ENCODE results near the gene KCND3.

The KCND3 gene

DNA sequence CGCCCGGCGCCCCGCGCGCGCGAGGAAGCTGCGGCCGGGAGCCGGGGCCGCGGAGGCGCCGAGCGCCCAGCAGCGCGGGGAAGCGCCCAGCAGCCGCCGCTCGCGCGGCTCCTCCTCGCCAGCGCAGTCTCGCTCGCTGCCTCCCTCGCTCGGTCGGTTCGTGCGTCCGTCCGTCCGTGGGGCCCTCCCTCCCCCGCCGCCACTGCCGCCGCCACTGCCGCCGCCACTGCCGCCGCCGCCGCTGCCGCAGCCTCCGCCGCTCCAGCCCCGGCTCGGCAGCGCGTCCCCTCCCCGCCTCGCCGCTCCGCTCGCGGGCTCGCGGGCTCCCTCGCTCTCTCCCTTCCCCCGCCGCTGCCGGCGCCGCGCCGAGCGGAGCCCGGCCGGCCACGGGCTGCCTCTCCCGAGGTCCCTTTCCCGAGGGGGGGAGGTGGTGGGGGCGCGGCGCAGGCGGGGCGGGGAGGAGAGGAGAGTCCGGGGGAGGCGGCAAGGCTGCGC, at the start of gene KCND3:
TSS of gene KCND3 (minus strand) at position 138 of the 495 bp plus-strand sequence.
- DNase-seq, result no peak

- no peak for DNase-seq
Observed at GRCh38 chr1:112034277-112034676, 44.8 kb upstream of the KCND3 start.

DNA sequence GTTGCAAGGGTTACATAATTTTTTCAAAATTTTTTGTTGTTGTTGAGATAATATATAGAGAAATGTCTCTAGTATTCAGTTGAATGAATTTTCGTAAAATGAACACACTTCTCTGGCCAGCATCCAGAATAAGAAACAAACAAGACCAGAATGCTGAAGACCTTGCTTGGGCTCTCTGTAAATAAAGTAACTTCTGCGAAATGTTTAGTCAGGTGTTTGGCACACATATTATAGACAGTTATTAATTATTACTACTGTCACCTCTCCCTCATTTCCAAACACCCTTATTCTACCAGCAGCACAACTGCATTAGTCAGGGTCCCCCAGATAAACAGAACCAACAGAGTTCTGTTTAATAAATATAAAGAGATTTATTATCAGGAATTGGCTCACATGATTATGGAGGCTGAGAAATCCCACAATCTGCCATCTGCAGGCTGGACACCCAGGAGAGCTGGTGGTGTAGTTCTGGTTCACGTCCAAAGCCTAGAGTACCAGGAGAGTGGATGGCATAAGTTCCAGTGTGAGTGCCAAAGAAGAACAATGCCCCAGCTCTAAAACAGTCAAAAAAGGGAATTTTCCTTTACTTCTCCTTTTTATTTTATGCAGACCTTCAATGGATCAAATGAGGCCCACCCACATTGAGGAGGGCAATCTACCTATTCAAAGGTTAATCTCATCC, 44.1 kb upstream of the KCND3 start:
- DNase-seq, result no peak

DNA sequence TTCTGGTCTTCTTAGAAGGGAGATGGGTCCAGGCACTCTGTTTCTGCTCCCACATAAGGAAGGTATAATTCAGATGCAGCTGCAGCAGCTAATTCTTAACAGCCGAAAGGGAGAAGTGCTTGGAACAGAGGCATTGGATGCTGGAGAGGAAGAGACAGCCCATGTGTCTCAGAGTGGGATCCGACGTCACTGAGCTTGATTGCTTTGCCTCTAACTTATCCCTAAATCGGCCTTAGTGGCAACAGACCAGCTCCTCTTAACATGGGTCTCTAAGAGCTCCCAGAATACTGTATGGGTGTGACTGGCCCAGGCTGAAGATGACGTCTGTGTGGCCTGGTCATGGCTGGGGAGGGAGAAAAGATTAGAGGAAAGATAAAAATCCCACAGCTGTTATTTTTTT, 40.7 kb upstream of the KCND3 start:
- no peak for DNase-seq

- DNase-seq, result no peak
Observed at GRCh38 chr1:112027696-112028095, 38.2 kb upstream of the KCND3 start.

- DNase-seq, result no peak
Observed at GRCh38 chr1:112026501-112026900, 37.0 kb upstream of the KCND3 start.

- no peak for DNase-seq
Observed at GRCh38 chr1:112026016-112026415, 36.5 kb upstream of the KCND3 start.

- DNase-seq, result no peak
Observed at GRCh38 chr1:112021263-112021662, 31.8 kb upstream of the KCND3 start.

DNA sequence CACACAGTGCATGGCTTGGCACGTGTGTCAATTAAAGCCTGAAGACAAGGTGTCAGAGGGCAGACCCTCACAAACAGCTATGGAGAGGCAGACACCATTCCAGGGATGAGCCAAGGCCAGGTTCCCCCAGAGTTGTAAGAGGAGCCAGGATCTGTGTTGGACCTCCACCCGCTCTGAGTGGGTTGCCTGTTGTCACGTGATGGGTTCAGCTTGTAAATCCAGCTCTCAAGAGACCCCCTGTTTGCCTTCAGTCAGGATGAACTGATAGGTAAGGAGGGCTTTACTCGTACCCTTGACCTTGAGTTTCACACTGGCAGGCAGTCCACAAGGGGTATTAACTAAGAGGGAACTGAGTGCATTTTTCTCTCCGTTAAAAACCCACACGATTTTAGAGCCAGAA, 27.7 kb upstream of the KCND3 start:
- no peak for DNase-seq

DNA sequence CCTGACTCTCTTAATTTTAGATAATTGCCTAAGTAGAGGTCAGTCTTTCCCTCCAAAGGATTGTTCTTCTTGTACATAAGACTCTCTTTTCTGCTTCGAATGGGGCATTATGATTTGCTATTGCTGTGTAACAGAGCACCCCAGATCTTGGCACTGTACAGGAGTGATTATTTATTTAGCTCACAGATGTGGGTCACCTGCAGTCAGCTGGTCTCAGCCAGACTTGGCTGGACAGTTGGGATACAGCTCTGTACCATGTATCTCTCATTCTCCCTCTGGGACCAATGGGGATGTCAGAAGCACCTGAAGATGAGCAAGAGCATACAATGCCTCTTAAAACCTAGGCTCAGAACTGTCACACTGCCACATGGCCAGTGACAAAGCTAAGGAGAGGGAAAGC, 23.4 kb upstream of the KCND3 start:
- DNase-seq, result no peak

DNA sequence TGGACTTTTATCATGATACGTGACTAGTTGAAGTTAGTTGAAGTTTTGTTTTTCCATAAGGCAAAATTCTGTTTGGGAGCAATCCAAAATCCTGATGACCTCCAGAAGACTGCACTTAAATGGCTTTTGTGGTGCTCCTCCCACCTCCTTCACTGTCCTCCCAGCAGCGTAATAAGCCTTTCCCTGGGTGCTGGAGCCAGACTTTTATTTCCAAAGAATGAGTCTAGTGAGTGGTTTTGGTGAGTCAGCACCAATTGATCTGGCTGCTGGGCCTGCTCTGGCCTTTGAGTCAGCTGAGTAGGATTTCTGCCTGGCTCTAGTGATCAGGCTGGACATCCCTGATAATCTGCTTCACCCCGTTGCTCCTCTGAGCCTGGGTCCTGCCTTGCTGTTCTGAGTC, 21.7 kb upstream of the KCND3 start:
- no peak for DNase-seq

DNA sequence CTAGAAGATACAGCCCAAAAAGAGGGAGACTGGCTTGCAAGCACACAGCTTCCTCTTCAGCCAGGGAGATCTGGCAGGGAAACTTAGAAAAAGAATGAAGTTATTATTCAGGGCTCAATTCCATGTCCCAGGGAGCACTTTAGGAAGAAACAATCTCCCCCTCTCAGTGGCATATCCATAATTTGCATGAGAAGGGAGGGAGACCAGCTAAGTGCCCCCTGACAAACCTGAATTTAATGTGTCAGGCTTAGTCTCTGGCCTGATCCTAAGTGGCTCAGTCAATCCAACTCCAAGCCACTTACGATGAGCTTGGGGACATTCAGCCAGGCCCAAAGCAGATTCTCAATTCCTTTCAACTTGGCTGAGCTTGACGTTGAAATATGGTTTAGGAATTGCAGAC, 17.7 kb upstream of the KCND3 start:
- DNase-seq, result no peak

GRCh38 chr1:112006416-112007025, 17.1 kb upstream of the KCND3 start:
- no peak for DNase-seq

DNA sequence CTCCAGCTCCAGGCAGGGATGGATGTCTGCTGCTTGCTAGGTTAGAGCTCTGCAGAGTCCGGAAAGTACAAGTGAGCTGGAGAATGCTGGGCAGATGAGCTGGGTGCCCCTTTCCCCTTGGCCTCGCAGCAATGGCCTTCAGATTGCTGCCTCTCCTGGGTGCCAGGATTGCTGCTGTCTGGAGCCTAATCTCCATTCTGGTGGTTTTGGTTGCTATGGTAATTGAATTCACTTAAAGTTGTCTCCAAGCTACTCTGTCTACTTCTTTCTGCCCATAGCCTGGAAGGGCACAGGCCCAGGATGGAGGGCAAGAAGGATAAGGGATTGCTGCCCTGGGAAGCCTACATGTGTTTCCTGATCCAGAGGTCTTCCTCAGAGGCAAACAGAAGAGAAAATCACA, 14.6 kb upstream of the KCND3 start:
- no peak for DNase-seq

DNA sequence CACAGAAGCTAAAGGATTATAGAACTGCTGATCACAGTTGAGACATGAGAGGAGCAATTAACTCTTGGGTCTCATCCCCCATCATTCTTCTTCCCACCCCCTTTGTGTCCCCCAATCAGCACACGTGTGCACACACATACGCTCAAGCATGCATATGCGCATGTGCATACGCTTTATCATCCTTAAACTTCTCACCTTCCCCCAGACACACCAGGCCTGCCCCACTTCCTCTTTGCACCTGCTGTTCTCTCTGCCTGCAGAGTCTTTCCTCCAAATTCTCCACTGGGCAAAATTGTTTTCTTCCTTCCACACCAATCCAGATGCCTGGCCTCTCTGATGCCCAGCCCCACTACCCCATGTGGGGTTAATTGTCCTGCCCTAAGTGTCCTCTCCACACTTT, 13.0 kb upstream of the KCND3 start:
- DNase-seq, result no peak

GRCh38 chr1:112001436-112001835, 12.0 kb upstream of the KCND3 start:
- no peak for DNase-seq

- no peak for DNase-seq
Observed at GRCh38 chr1:112000048-112000447, 10.6 kb upstream of the KCND3 start.

DNA sequence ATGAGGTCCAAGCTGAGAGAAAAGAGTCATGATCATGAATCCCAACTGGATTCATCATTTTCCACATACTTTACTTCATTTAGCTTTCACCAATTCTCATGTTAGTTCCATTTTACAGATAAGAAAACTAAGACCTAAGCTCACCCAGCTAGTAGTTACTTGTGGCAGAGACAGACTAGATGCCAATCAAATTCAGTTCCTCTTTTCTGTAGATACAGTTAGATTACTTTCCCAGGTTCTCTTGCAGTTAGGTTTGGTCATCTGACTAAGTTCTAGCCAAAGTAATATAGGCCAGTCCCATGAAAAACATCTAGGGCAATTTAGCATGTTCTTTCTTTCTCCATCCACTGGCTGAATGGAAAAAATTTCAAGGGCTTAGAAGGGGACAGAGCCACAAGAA, 8.9 kb upstream of the KCND3 start:
- no peak for DNase-seq

DNA sequence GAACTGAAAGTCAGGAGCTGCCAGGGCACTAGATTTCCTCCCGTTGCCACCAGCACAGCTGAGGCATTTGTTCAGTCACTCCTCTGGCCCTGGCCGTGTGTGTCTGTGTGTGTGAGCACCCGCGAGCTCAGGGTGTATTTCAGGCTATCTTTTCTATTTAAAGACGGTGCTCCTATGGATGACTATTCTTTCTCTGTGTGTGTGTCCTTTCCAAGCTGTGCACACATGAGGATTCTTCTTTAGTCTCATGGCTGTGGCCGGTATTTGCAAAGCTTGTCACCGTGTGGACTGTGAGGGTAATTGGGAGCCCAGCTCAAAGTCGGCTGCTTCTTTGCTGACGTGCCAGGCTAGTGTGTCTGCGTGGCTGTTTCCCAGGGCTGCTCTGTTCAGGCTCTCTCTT, 3.0 kb upstream of the KCND3 start:
- DNase-seq, result no peak

GRCh38 chr1:111990878-111991718, 1.6 kb upstream of the KCND3 start:
- DNase-seq, result peak; percentile 68 to 78

- no peak for DNase-seq
Observed at GRCh38 chr1:111990026-111990877, 784 bp upstream of the KCND3 start.

DNA sequence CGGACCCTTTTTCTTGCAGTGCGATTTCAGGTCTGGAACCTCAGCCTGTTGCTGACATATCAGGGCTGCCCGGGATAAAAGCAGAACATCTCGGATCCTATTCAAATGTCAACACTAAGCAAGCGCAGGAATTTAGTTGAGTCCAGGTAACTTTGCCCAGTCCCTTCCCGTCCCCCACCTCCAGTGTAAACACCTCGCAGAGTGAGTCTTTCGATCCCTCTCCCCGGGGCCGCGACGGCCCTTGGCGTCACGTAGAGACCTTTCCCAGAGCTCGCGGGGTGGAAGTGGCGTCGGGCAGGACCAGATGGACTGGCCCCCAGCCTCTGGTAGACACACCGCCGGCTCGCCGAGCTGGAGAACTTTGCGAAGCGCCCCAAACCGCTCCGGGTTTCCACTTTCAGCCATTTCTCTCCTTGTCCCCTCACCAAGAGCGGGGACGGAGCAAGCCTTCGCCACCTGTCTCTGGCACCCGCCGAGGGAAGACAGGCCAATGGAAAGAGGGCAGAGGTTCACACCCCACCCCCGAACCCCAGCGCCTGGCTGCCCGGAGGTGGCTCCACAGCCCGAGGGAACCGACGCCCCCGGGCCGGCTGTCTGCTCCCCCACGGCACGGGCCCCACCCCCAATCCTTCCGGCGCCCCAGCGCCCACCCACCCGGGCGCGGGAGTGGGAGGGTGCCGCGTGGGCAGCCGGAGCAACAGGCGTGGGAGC, 570 bp downstream of the KCND3 start:
- no peak for DNase-seq
